DMS114 treated with DMSO at 0.1 percent for 48 hours (cell line): ENCODE data around the gene DYNC2I2.
"Not testable (repeated sequence)": the region's sequence is repeated elsewhere in the genome, so short reads cannot be mapped to it uniquely, and the experiment has no call there.

Experiments used
- DNase-seq: peaks from one replicate; lab custom pipeline; 2025; ENCODE audit not compliant: unreplicated experiment; lab: John Stamatoyannopoulos, UW

Gene DYNC2I2

DNA sequence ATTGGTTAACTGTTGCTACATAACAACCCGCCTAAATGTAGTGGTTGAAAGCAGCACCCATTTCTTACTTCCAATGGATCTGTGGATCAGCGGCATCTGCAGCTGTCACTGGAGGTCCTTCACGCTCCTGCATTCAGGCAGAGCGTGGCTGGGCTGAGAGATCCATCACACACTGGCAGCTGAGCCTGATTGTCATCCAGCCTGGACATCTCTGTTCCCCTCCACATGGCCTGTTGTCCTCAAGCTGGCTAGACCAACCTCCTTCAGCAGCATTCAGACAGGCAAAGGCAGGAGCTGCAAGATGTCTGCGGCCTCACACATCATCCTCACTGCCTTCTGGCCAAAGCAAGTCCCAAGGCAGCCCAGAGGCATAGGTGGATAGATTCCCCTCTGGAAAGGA is 36.9 kb downstream of the DYNC2I2 start:
- DNase-seq: no peak

DNA sequence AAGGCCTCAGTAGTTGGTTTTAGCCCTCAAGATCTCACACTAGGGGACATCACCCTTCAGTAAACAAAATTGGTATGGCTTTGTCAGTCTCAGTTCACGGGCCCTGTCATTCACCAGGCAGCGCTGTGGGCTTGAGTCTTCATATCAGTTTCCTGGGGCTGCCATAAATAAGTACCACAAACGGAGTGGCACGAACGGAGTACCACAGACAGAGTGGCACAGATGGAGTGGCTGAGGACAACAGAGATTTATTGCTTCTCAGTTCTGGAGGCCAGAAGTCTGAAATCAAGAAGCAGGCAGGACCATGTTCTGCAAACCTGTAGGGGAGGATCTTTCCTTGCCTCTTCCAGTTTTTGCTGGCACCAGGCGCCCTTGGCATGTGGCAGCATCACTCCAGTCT is 37.5 kb downstream of the DYNC2I2 start:
- no peak for DNase-seq

DNA sequence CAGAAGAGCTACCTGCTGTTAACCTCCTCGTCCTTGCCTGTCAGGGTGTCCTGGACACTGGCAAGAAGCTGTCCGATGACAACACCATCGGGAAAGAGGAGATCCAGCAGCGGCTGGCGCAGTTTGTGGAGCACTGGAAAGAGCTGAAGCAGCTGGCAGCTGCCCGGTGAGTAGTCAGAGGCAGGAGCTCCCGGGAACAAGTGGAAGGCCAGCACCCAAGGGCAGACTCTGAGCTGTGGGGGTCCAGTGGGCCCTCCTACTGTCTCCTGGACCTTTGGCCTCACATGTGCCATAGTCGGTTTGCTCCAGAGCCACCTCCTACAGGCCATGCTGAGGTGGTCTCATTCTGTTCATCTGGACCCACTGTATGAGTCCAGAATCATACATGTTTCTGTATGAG is 38.7 kb downstream of the DYNC2I2 start:
- DNase-seq: no peak

DNA sequence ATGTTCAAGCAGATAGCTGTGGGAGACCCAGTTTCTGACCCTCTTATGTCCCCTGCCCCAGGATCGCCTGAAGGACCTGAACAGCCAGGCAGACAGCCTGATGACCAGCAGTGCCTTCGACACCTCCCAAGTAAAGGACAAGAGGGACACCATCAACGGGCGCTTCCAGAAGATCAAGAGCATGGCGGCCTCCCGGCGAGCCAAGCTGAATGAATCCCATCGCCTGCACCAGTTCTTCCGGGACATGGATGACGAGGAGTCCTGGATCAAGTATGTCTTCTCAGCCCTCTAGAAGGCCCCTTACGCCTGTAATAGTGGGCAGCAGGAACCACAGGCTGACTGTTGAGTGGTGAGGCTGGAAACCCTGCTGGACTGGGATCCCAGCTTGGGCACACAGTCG is 41.1 kb downstream of the DYNC2I2 start:
- no peak for DNase-seq

DNA sequence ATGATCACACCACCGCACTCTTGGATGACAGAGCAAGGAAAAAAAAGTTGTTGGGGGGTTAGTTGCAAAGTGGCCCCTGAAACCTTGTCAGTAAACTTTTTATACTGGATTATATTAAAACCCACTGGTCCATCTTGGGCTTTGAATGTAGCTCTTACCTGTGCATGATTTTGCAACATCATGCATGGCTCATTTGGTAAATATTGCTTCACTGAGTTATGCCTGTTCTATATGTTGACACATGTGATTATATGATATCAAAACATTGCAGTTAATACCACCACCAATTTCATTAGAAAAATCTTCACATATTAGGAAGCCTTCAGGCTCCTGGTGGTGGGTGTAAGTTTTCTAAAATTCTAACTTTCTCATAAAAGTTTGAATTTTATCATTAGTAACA is 41.9 kb downstream of the DYNC2I2 start:
- DNase-seq: no peak

DNA sequence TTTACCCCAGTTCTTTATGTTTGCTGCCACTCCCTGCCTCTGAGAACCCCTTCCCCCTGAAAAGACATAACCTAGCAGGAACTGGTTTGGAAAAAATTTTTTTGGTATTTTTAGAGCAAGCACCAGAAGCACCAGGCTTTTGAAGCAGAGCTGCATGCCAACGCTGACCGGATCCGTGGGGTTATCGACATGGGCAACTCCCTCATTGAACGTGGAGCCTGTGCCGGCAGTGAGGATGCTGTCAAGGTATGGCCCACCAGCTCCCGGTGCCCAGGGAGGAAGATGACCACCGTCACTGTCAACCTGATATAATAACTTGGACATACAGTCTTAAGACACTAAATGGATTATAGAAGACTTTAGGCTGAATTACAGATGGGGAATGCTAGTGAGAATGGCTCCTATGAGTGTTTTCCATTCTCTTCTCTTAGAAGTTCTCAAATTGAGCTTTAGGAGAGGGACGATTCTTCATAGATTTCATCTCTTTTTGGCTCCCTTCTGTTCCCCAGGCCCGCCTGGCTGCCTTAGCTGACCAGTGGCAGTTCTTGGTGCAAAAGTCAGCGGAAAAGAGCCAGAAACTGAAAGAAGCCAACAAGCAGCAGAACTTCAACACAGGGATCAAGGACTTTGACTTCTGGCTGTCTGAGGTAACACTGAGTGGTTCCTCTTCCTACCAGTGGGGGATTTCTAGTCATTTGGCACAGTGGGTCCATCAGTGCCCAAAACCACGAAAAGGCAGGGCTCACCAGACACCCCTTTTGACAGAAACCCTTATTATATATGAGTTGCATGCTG is 44.9 kb downstream of the DYNC2I2 start:
- no peak for DNase-seq

DNA sequence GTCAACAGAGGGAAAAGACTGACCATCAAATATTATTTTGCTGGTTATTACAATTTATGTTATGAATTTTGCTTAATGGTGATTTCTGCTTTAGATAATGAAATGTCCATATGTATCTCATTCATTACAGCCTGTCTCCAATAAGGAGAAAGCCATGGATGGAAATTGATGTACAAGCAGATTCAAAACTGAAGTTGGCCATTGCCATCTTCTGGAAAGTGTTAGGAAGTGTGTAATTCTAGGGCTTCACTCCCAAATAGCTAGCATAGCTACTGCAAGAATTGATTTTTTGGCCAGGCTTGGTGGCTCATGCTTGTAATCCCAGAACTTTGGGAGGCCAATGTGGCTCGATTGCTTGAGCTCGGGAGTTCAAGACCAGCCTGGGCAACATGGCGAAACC is 45.8 kb downstream of the DYNC2I2 start:
- DNase-seq: no peak

DNA sequence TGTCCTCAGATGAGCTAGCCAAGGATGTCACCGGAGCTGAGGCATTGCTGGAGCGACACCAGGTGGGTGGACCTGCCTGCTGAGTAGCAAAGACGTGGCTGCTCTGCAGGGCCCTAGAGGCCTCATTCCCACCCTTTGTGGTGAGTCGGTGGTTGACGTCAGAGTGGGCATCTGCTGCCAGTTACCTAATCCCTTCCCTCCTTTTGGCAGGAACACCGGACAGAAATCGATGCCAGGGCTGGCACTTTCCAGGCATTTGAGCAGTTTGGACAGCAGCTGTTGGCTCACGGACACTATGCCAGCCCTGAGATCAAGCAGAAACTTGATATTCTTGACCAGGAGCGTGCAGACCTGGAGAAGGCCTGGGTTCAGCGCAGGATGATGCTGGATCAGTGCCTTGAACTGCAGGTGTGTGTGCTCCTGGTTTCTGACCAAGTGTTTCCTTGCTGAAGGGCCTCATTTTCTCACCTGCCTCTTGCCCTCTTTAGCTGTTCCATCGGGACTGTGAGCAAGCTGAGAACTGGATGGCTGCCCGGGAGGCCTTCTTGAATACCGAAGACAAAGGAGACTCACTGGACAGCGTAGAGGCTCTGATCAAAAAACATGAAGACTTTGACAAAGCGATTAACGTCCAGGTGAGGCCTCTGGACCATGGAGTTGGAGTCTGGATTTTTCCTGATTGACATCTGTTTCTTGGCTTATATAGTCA is 48.9 kb downstream of the DYNC2I2 start:
- DNase-seq: no peak

DNA sequence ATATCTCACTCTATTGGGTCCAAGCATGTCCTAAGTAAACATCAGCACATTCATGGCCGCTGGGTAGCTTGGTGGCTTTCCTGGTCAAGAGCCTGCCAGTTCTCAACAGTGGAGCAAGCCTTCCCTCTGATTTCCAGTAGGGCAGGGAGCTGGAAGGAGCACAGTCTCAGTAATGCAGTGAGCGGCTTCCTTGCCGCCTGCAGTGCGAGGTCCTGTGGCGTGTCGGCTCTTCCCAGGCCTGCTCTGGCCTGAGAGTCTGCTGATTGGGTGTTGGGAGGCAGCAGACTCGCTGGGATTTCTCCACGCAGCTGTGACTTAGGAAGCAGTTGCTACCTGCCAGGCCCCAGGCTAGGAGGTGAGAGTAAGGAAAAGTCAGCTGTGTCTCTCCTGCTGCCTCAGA is 53.0 kb downstream of the DYNC2I2 start:
- no peak for DNase-seq

DNA sequence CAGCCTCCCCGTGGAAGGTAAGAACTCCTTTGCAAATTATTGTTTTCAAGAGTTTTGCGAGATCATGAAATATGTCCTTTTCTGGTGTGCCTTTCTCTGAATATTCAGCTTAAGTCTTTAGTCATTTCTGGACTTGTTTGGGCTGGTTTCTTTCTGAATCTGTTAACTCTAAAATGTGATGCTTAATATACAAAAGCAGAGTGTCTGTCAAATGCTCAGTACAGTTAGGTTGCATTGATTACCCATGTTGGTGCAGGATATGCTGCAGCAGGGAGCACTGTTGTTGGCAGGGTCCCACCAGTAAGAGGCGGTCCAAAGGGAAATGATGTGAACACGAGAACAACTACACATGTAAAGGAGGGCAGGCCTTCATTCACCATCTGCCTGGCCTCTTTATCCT is 56.5 kb downstream of the DYNC2I2 start:
- DNase-seq: no peak

DNA sequence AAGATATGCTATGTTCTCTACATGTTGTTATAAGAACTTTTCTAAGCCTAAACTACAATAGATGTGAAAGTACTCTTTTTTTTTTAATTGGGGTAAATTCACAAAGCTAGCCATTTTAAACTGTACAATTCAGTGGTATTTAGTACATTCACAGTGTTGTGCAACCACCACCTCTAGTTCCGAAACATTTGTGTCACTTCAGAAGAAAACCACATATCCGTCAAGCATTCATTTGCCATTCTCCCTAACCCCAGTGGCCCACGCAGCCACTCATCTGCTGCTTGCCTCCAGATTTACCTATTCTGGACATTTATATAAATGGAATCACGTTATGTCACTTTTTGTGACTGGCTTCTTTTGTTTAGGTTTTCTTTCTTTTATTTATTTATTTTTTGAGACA is 61.2 kb downstream of the DYNC2I2 start:
- DNase-seq: no peak

DNA sequence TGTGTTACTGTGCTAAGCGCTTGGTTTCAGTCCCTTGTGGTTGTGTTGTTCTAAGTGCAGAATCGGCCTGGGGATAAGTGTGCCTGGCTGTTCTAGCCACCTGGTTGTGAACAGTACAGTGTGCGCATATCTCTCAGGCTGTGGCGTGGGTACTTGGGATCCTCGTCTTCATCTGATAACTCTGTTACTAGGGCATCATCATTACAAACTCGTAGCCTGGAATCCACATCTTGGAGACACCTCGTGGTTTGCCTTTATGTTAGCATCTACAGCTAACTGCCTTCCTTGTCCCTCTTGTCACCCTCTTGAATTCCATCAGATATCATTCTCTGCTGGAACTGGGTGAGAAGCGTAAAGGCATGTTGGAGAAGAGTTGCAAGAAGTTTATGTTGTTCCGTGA is 62.8 kb downstream of the DYNC2I2 start:
- no peak for DNase-seq

DNA sequence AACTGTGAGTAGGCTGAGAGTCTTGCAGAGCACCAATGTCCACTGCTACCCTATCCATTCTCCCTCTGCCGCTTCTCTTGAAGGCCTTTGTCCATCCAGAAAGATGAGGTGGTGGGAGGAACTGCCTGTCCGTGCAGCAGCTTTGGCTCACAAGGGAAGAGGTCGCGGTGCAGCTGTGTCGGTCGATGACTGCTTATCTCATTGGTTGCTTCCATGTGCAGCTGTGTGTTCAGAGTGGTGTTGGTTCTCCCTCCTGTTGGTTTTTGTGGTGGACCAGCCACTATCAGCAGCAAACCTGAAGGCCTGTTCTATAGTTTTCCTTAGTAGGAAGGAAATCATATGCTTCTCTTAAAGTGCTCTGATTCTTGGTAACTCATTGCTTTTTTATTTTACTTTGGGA is 63.6 kb downstream of the DYNC2I2 start:
- no peak for DNase-seq

DNA sequence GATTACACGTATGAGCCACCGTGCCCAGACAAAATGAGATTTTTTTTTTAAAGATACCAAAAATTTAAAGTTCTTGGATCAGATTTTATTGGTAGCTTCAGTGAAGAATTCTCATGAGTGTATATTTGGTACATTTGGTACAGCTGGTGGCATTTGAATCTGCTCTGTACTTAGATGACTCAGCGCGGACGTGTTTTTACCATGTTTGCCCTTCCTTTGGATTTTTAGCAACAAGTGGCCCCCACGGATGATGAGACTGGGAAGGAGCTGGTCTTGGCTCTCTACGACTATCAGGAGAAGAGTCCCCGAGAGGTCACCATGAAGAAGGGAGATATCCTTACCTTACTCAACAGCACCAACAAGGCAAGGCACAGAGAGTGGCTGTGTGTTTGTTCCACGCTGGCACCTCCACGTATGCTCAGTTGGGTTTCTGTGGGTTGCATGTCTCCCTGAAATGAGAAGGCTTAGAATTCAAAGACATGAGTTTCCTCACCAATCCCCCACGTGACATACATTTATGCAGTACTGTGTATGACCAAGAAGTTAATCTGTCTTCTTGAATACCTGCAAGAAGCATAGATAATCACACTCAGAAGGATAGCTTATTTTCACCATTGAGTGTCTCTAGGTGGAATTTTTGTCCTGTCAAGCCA is 67.9 kb downstream of the DYNC2I2 start:
- no peak for DNase-seq

DNA sequence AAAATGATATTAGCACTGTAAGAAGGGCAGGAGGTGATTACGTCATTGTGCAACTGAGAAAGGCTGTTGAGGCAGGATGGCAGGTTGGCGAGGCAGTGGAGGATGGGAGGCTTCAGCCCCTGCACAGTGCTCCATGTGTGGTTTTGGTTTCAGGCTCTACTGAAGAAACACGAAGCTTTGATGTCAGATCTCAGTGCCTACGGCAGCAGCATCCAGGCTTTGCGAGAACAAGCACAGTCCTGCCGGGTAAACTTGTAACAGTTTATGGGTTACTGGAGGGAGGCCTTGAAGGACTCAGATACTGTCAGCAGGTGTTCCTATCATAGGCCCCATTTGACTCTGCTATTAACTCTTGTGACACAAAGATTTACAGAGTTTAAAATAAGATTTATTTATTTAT is 69.2 kb downstream of the DYNC2I2 start:
- no peak for DNase-seq

DNA sequence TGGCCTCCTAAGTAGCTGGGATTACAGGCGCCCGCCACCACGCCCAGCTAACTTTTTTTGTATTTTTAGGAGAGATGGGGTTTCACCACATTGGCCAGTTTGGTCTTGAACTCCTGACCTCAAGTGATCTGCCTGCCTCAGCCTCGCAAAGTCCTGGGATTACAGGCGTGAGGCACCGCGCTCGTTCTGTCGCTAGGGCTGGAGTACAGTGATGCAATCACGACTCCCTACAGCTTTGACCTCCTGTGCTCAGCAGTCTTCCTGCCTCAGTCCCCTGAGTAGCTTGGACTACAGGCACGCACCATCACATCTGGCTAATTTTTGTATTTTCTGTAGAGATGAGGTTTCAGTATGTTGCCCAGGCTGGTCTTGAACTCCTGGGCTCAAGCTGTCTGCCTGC is 69.7 kb downstream of the DYNC2I2 start:
- not testable (repeated sequence) for DNase-seq

DNA sequence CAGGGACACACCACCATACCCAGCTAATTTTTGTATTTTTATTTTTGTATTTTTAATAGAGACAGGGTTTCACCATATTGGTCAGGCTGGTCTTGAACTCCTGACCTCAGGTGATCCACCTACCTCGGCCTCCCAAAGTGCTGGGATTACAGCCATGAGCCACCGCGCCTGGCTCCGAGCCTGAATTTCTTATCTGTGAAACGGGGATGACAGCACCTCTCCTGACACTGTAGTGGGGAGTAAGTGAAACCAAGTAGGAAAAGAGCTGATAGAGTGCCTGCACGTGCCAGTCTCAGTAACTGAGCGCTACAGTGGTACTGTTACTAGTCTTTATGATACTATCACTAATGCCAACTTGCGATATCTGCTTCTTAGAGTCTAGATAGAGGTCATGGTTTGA is 71.5 kb downstream of the DYNC2I2 start:
- not testable (repeated sequence) for DNase-seq
